H1 (cell line): ENCODE measurements around the gene SLC22A23. TPM values are rescaled to one million over a fixed set of nuclear protein-coding genes. Genes with fewer than 3 reads are reported as not detected.

Experiments used
- EGR1 ChIP-seq: IDR thresholded peaks from 2 replicates; pipeline ENCODE4 v1.6.1; 2011; ENCODE audit warnings: low read depth, low read length, borderline replicate concordance
- GABPA ChIP-seq: IDR thresholded peaks from 2 replicates; pipeline ENCODE4 v1.6.1; 2011; ENCODE audit warnings: mild to moderate bottlenecking, low read length, moderate library complexity, borderline replicate concordance; ENCODE audit not compliant: insufficient read depth
- KDM5A ChIP-seq: fragments of 200-600 bp; IDR thresholded peaks from 2 replicates; pipeline ENCODE4 v1.7.1; 2012; ENCODE audit warnings: mild to moderate bottlenecking, low read length, inconsistent platforms, mixed read lengths
- NRF1 ChIP-seq: IDR thresholded peaks from 2 replicates; pipeline ENCODE4 v1.6.1; 2011; ENCODE audit warnings: mild to moderate bottlenecking, low read depth, low read length, improper control_type of control experiment
- POU5F1 ChIP-seq: IDR thresholded peaks from 2 replicates; pipeline ENCODE4 v1.6.1; 2011; ENCODE audit warnings: low read depth, mild to moderate bottlenecking, low read length, moderate library complexity
- SIRT6 ChIP-seq: IDR thresholded peaks from one replicate; pipeline ENCODE4 v1.7.1; 2012; ENCODE audit warnings: low read length, inconsistent platforms
- polyA plus RNA-seq, 7 experiments: library from polyadenylated mRNA; depleted of rRNA in 3 of 7; stranded (reverse) in 5 of 7; unstranded in 2 of 7; fragments of >200 nt in 5 of 7; fragments of 200-250 nt in 2 of 7; gene quantifications; 1 replicate in 5 of 7; 2 replicates in 1 of 7; 4 replicates in 1 of 7; pipeline versions ENCODE4 v1.2.1 to v1.2.3, GENCODE V29; 2011 to 2013; ENCODE audit warnings: missing spikeins in 2 of 7, mixed read lengths in 2 of 7
- total RNA-seq: library from RNA; stranded (reverse); fragmentation: NEBNext Ultra II Directional; extraction: Animal tissue kit (Norgen Biotek cat#: 25700); gene quantifications from 2 replicates; pipeline ENCODE4 v1.2.1, GENCODE V29; 2021
- TF ChIP-seq, protein P1 (sequence below): IDR thresholded peaks from 2 replicates; pipeline ENCODE4 v1.6.1; 2012; ENCODE audit warnings: low read length, inconsistent platforms
- TF ChIP-seq, protein P2 (sequence below): fragments of 300-600 bp; sonication (generic); IDR thresholded peaks from 2 replicates; pipeline ENCODE4 v1.7.1; 2012; ENCODE audit warnings: low read length, moderate library complexity, mild to moderate bottlenecking, inconsistent platforms; ENCODE audit not compliant: insufficient replicate concordance

The SLC22A23 gene
- total and polyA plus RNA-seq, 2 of the 8 experiments (the other 6 are each of a cell fraction or from before 2014, with no cell fraction given), result 9.9 to 38.4 TPM

DNA sequence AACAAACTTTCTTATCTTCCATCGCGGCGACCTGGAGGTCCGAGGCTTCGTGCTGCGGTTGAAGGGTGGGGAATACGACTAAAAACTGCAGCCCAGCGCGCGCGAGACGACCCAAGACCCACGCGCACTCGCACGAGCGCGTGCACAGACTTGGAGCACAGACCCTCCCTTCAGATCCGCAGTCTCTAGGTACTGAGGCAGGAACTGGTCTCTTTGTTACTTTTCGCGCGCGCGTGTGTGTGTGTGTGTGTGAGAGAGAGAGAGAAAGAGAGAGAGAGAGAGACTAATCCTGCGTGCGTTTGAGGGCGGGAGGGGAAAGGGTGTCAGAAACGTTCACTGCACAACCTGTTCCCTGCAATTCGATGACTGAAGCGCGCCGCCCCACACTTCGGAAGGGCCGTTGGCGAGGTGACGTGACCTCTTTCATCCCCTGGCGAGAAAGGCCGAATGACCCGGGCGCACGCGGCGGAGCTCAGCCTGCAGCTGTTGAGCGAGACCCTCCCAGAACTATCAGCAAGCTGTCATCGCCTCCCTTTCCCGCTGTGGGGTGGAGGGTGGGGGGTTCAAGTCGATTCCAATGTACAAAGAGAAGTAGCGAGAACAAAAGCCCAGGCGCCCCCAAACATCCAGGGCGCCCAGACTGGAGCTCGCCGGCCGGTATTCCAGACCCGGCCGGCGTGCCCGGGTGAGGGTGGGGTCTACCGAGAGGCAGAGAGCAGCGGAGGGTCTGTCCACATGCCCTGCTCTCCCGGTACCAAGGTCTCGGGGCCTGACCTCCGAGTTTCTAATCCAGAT lies 227.9 kb downstream of the SLC22A23 start (continued):
- TF ChIP-seq, protein P1, sequence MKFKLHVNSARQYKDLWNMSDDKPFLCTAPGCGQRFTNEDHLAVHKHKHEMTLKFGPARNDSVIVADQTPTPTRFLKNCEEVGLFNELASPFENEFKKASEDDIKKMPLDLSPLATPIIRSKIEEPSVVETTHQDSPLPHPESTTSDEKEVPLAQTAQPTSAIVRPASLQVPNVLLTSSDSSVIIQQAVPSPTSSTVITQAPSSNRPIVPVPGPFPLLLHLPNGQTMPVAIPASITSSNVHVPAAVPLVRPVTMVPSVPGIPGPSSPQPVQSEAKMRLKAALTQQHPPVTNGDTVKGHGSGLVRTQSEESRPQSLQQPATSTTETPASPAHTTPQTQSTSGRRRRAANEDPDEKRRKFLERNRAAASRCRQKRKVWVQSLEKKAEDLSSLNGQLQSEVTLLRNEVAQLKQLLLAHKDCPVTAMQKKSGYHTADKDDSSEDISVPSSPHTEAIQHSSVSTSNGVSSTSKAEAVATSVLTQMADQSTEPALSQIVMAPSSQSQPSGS, result 0 out of 2 replicates have a peak, but pooled peaks have one; percentile 54
- TF ChIP-seq KDM5A, result no peak
- TF ChIP-seq GABPA, result no peak
- no peak for TF ChIP-seq POU5F1
- TF ChIP-seq, protein P2, sequence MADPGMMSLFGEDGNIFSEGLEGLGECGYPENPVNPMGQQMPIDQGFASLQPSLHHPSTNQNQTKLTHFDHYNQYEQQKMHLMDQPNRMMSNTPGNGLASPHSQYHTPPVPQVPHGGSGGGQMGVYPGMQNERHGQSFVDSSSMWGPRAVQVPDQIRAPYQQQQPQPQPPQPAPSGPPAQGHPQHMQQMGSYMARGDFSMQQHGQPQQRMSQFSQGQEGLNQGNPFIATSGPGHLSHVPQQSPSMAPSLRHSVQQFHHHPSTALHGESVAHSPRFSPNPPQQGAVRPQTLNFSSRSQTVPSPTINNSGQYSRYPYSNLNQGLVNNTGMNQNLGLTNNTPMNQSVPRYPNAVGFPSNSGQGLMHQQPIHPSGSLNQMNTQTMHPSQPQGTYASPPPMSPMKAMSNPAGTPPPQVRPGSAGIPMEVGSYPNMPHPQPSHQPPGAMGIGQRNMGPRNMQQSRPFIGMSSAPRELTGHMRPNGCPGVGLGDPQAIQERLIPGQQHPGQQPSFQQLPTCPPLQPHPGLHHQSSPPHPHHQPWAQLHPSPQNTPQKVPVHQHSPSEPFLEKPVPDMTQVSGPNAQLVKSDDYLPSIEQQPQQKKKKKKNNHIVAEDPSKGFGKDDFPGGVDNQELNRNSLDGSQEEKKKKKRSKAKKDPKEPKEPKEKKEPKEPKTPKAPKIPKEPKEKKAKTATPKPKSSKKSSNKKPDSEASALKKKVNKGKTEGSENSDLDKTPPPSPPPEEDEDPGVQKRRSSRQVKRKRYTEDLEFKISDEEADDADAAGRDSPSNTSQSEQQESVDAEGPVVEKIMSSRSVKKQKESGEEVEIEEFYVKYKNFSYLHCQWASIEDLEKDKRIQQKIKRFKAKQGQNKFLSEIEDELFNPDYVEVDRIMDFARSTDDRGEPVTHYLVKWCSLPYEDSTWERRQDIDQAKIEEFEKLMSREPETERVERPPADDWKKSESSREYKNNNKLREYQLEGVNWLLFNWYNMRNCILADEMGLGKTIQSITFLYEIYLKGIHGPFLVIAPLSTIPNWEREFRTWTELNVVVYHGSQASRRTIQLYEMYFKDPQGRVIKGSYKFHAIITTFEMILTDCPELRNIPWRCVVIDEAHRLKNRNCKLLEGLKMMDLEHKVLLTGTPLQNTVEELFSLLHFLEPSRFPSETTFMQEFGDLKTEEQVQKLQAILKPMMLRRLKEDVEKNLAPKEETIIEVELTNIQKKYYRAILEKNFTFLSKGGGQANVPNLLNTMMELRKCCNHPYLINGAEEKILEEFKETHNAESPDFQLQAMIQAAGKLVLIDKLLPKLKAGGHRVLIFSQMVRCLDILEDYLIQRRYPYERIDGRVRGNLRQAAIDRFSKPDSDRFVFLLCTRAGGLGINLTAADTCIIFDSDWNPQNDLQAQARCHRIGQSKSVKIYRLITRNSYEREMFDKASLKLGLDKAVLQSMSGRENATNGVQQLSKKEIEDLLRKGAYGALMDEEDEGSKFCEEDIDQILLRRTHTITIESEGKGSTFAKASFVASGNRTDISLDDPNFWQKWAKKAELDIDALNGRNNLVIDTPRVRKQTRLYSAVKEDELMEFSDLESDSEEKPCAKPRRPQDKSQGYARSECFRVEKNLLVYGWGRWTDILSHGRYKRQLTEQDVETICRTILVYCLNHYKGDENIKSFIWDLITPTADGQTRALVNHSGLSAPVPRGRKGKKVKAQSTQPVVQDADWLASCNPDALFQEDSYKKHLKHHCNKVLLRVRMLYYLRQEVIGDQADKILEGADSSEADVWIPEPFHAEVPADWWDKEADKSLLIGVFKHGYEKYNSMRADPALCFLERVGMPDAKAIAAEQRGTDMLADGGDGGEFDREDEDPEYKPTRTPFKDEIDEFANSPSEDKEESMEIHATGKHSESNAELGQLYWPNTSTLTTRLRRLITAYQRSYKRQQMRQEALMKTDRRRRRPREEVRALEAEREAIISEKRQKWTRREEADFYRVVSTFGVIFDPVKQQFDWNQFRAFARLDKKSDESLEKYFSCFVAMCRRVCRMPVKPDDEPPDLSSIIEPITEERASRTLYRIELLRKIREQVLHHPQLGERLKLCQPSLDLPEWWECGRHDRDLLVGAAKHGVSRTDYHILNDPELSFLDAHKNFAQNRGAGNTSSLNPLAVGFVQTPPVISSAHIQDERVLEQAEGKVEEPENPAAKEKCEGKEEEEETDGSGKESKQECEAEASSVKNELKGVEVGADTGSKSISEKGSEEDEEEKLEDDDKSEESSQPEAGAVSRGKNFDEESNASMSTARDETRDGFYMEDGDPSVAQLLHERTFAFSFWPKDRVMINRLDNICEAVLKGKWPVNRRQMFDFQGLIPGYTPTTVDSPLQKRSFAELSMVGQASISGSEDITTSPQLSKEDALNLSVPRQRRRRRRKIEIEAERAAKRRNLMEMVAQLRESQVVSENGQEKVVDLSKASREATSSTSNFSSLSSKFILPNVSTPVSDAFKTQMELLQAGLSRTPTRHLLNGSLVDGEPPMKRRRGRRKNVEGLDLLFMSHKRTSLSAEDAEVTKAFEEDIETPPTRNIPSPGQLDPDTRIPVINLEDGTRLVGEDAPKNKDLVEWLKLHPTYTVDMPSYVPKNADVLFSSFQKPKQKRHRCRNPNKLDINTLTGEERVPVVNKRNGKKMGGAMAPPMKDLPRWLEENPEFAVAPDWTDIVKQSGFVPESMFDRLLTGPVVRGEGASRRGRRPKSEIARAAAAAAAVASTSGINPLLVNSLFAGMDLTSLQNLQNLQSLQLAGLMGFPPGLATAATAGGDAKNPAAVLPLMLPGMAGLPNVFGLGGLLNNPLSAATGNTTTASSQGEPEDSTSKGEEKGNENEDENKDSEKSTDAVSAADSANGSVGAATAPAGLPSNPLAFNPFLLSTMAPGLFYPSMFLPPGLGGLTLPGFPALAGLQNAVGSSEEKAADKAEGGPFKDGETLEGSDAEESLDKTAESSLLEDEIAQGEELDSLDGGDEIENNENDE, result no peak
- TF ChIP-seq NRF1, result no peak
- no peak for TF ChIP-seq SIRT6
- TF ChIP-seq EGR1, result no peak
